ENCODE results near the gene AUTS2. TPM values are rescaled to one million over a fixed set of nuclear protein-coding genes. Genes with fewer than 3 reads are reported as not detected.

AUTS2 gene
- total and polyA plus RNA-seq, 2 of the 8 experiments (the other 6 are each of a cell fraction or from before 2014, with no cell fraction given): 25.9 to 101 TPM

DNA sequence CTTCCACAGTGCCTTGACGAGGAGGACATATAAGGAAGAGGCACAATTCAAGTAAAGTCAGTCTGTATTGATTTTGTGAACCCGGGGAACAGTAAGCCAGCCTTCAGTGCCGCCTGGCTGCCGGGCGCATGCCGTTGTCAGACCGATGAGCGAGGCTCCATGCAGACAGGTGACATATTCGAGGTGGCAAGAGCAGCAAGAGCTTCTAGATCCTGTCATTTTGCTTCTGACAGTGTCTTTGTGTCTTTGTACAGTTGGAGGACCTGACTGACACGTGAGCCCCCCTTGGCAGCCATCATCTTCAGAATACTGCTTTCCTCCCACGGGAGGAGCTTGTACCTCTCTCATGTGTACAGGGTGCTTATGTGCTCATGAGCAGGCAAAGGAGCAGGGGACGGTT is 1146.2 kb downstream of the AUTS2 start:
- TF ChIP-seq CEBPB (IDR thresholded peaks at IDR 0.05; ENCODE audit: low read depth, low read length) (no peak), HDAC6 (IDR thresholded peaks at IDR 0.05; ENCODE audit: low read depth, low read length) (no peak), RFX5 (IDR thresholded peaks at IDR 0.05; ENCODE audit: borderline replicate concordance, low read depth, low read length) (no peak), SUZ12 (IDR thresholded peaks at IDR 0.05; ENCODE audit: low read length) (no peak), SP2 (IDR thresholded peaks at IDR 0.05; ENCODE audit: low read length) (no peak), NRF1 (IDR thresholded peaks at IDR 0.05; ENCODE audit: low read depth, low read length) (no peak)
- H2BK20ac ChIP-seq (ENCODE audit: low read length): no peak overlapping the region
- H2BK120ac ChIP-seq (replicated peaks; ENCODE audit: low read depth, low read length): no peak overlapping the region
- peaks cover 1 to 10% (median 5%) of the 10 kb centered on the region in 4 experiments; a peak in 4 of 7 replicates for H3K4me1 ChIP-seq (replicated peaks in 1 of 4; ENCODE audit: control insufficient read depth in 3 of 4, insufficient read depth in 4 of 4, low read length in 3 of 4)
- no peak overlapping the region for H2BK5ac ChIP-seq (ENCODE audit: low read depth, low read length)
- H3K79me2 ChIP-seq (ENCODE audit: control insufficient read depth in 1 of 2, insufficient read depth in 2 of 2, low read length in 2 of 2): peaks cover 13 to 96% of the 10 kb centered on the region in 2 experiments
- CTCF ChIA-PET (ENCODE audit: partially characterized antibody): interaction anchor here (1.3 kb wide), 1 partner anchor 30 kb away, joined by 3 read pairs; no protein-coding TSS in a partner anchor
- H3K9ac ChIP-seq (replicated peaks in 1 of 4; ENCODE audit: extremely low read depth in 1 of 4, low read depth in 3 of 4, low read length in 3 of 4): no peak overlapping the region
- 0 out of 2 replicates have a peak overlapping the region, but pooled peaks have one; percentile 13 for H3K27ac ChIP-seq (ENCODE audit: low read depth, low read length)
- no peaks in the 10 kb centered on the region for H3K9me3 ChIP-seq (ENCODE audit: insufficient read depth in 2 of 2, low read depth in 1 of 2, low read length in 1 of 2)
- FAIRE-seq (no peak), DNase-seq (ENCODE audit: low read depth in 1 of 2, low spot score in 2 of 2) (no peak)
- no peak overlapping the region for H3K18ac ChIP-seq (ENCODE audit: extremely low read depth, low read length)
- POLR2A ChIA-PET (ENCODE audit: partially characterized antibody): interaction anchor here (1.4 kb wide), 1 partner anchor 27 kb away, joined by 4 read pairs; no protein-coding TSS in a partner anchor
- peaks cover 34 to 39% of the 10 kb centered on the region in 2 experiments for H4K20me1 ChIP-seq (replicated peaks in 1 of 2; ENCODE audit: control insufficient read depth in 1 of 2, insufficient read depth in 2 of 2, low read length in 2 of 2)
- H4K91ac ChIP-seq (replicated peaks; ENCODE audit: insufficient read length, low read length): no peak overlapping the region
- H4K8ac ChIP-seq (ENCODE audit: extremely low read depth, insufficient read depth, low read length): no peak overlapping the region
- no peak overlapping the region for H2BK15ac ChIP-seq (ENCODE audit: low read length)
- H3K23me2 ChIP-seq (ENCODE audit: low read depth, low read length): no peaks in the 10 kb centered on the region
- H3K27me3 ChIP-seq (replicated peaks in 1 of 4; ENCODE audit: control insufficient read depth in 3 of 4, extremely low read depth in 1 of 4, insufficient read depth in 3 of 4, low read length in 3 of 4): no peaks in the 10 kb centered on the region
- H3K36me3 ChIP-seq (ENCODE audit: control insufficient read depth in 2 of 4, insufficient read depth in 4 of 4, low read length in 3 of 4): peaks cover 0 to 2% (median 0%) of the 10 kb centered on the region in 4 experiments; a peak in 1 of 8 replicates
- no peak overlapping the region for H2AFZ ChIP-seq (ENCODE audit: low read length)
- no peak overlapping the region for H2AK5ac ChIP-seq (ENCODE audit: low read depth, low read length)
- H3K23ac ChIP-seq (ENCODE audit: insufficient read length): no peak overlapping the region
- no peak overlapping the region for H4K5ac ChIP-seq (ENCODE audit: insufficient read length, low read depth, low read length)
- peaks cover 23% of the 10 kb centered on the region for H3K79me1 ChIP-seq (ENCODE audit: low read depth, low read length)
- no peak overlapping the region for H3K14ac ChIP-seq (ENCODE audit: insufficient read length)
- no peak overlapping the region for H3K4me3 ChIP-seq (ENCODE audit: extremely low read depth in 1 of 4, insufficient read depth in 2 of 4, low read depth in 3 of 4, low read length in 4 of 4)
- H3K4me2 ChIP-seq (ENCODE audit: insufficient read depth in 1 of 2, low read depth in 2 of 2, low read length in 2 of 2): no peak overlapping the region
- H3K4ac ChIP-seq (replicated peaks; ENCODE audit: insufficient read length, low read depth, low read length): no peak overlapping the region
- no peak overlapping the region for H2BK12ac ChIP-seq (ENCODE audit: low read depth, low read length)
- 94% methylated on average over 12 of the region's 12 CpGs; no CpG with 5 or more reads in 1 of the 2 experiments for WGBS, 2 experiments (ENCODE audit: extremely low coverage in 1 of 2, insufficient coverage in 1 of 2, insufficient read length in 1 of 2, insufficient replicate concordance in 2 of 2, low coverage in 1 of 2, low lambda C conversion rate in 2 of 2, missing lambda C conversion rate in 1 of 2)
- H3K56ac ChIP-seq (replicated peaks; ENCODE audit: insufficient read length, low read depth, low read length): no peak overlapping the region
